ENCODE measurements around the gene SLBP. TPM values are rescaled to one million over a fixed set of nuclear protein-coding genes. Genes with fewer than 3 reads are reported as not detected.

Gene SLBP
- total and polyA plus RNA-seq, 2 of the 8 experiments (the other 6 are each of a cell fraction or from before 2014, with no cell fraction given) = 44.1 to 49.0 TPM

DNA sequence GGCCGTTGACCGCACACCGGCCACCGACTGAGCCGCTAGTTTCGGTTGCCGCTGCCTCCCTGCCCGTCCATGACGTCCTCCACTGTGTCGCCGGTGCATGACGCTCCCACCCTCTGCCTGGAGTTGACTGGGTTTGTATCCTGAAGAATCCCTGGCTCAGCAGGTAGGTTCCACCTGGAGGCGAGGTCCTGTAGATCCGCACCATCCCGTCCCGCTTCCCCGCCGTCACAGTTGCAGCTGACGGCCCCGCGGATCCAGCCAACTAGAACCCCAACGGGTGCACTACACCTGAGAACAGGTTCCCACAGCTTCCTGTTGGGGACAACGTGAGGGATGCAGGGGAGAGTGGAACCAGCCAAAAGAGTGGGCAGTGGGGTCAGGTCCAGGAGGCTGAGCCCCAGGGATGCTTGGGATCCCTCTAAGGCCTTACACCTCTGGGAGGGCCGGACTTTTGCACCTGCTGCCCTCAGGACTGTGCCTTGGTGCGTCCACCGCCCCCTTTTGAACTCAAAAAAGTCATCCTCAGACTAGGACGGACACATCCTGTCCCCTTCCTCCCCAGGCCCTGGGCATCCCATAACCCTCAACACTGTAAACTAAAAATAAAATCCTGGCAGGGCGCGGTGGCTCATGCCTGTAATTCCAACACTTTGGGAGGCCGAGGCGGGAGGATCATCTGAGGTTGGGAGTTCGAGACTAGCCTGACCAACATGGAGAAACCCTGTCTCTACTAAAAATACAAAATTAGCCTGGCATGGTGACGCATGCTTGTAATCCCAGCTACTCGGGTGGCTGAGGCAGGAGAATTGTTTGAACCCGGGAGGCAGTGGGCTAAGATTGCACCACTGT is 1.1 kb upstream of the SLBP start (continued):
- TF ChIP-seq SIN3A (conservative IDR thresholded peaks at IDR 0.05 in 1 of 2, IDR thresholded peaks at IDR 0.05 in 1 of 2; ENCODE audit: low read depth in 1 of 2, low read length in 2 of 2) = peak in 1 of 2 experiments; percentile 23; a peak in 2 of 4 replicates
- peak in 1 of 2 experiments; percentile 49; a peak in 1 of 3 replicates for TF ChIP-seq POLR2A (IDR thresholded peaks at IDR 0.05; ENCODE audit: control extremely low read depth in 1 of 2, low read depth in 2 of 2, low read length in 2 of 2)

All from H1 (cell line).